Measurements from ENCODE around the gene CHST9. TPM values are rescaled to one million over a fixed set of nuclear protein-coding genes. Genes with fewer than 3 reads are reported as not detected.

Gene CHST9
- total RNA-seq, 1 experiment from 2014 or later: not detected

- no peak for DNase-seq (ENCODE audit: low read depth)
These were observed 320.4 kb downstream of the CHST9 start for GRCh38 chr18:26864658-26865057.

GRCh38 chr18:26863921-26864497, 321.1 kb downstream of the CHST9 start:
- DNase-seq (ENCODE audit: low read depth): no peak

GRCh38 chr18:26863122-26863879, 321.8 kb downstream of the CHST9 start:
- DNase-seq (ENCODE audit: low read depth): no peak

DNA sequence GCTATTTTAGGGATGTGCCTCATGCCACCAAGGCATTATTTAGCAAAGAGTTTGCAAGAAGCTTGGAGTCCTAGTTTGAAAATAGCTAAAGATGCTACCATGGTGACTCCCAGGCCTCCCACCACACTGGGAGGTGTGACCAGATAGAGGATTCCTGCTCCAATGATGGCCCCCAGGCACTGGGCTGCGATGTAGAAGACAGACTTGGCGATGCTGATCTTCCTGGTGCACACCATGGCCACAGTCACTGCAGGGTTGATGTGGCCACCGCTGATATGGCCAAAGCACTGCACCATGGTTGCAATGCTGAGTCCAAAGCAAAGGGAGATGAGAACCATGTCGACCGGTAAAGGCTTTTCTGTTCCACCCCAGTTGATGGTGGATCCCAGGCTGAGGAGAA, 323.0 kb downstream of the CHST9 start:
- DNase-seq (ENCODE audit: low read depth): no peak

Measured in RPMI7951 (cell line).